Measurements from ENCODE around the gene OR5P2. TPM values are rescaled to one million over a fixed set of nuclear protein-coding genes. Genes with fewer than 3 reads are reported as not detected.

OR5P2 gene
- total and polyA plus RNA-seq, 2 donors = not detected

Other genes with a start within 250 kb of the OR5P2 start
- 0.85 TPM for gene CYB5R2, start 123.4 kb downstream of the OR5P2 start, total RNA-seq
- gene CYB5R2, start 123.4 kb downstream of the OR5P2 start, polyA plus RNA-seq = 7.4 TPM
- gene OVCH2, start 90.5 kb downstream of the OR5P2 start, total RNA-seq = not detected
- gene OVCH2, start 90.5 kb downstream of the OR5P2 start, polyA plus RNA-seq = 1.5 TPM
- gene OR5P3, start 33.9 kb upstream of the OR5P2 start, total RNA-seq = not detected
- gene OR5P3, start 33.9 kb upstream of the OR5P2 start, polyA plus RNA-seq = not detected
- not detected for gene OR10A6, start 134.3 kb upstream of the OR5P2 start, total RNA-seq
- 0.05 TPM for gene OR10A6, start 134.3 kb upstream of the OR5P2 start, polyA plus RNA-seq
- not detected for gene OR10A3, start 144.8 kb upstream of the OR5P2 start, total RNA-seq
- not detected for gene OR10A3, start 144.8 kb upstream of the OR5P2 start, polyA plus RNA-seq
- gene NLRP10, start 168.5 kb upstream of the OR5P2 start, total RNA-seq = not detected
- 0.21 TPM for gene NLRP10, start 168.5 kb upstream of the OR5P2 start, polyA plus RNA-seq
- 281 TPM for gene EIF3F, start 190.4 kb upstream of the OR5P2 start, total RNA-seq
- gene EIF3F, start 190.4 kb upstream of the OR5P2 start, polyA plus RNA-seq = 266 TPM

Data from thymus (tissue), 2 donors.